Islet precursor cell (in vitro differentiated cells): ENCODE results near the gene AP2A1.

Experiments
- DNase-seq: peaks from one replicate; pipeline ENCODE4 v3.0.0-alpha.2; 2018

AP2A1 gene

DNA sequence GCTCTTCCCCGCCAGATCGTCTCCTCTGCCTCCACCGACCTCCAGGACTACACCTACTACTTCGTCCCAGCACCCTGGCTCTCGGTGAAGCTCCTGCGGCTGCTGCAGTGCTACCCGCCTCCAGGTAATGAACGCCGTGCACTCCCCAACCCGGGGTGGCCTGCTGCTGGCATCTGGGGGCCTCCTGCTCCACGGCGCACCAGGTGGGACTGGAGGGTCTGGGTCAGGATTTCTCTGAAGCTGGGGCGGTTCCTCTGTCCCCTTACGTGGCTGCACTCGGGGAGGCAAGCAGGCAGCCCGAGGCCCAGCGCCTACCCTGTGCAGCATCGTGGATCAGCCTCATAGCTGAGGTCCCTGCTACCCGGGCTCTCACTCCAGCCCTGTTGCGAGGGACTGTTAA is 28.8 kb downstream of the AP2A1 start:
- DNase-seq = no peak

DNA sequence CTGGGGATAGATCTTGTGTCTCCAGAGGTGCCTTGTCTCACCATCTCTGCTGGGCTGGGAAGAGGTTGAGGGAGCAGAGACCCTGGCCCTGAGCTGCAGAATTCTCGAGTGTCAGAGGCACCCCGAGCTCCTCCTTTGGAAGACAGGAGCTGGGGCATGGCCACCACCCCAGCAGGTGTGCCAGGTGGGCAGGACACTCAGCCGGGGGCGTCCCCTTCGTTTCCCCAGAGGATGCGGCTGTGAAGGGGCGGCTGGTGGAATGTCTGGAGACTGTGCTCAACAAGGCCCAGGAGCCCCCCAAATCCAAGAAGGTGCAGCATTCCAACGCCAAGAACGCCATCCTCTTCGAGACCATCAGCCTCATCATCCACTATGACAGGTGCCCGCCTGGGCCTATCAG is 31.8 kb downstream of the AP2A1 start:
- no peak for DNase-seq

DNA sequence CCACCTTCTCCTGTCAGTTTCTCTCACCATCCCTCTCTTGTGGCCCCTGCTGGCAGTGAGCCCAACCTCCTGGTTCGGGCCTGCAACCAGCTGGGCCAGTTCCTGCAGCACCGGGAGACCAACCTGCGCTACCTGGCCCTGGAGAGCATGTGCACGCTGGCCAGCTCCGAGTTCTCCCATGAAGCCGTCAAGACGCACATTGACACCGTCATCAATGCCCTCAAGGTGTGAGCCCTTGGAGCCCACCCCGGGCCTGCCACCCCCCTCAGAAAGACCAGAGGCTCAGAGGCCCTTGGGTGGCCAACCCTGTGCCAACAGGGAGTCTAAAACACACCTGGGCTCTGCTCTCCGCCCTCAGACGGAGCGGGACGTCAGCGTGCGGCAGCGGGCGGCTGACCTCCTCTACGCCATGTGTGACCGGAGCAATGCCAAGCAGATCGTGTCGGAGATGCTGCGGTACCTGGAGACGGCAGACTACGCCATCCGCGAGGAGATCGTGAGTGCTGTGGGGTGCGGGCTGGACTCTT is 32.5 kb downstream of the AP2A1 start:
- peak; percentile 48 for DNase-seq

DNA sequence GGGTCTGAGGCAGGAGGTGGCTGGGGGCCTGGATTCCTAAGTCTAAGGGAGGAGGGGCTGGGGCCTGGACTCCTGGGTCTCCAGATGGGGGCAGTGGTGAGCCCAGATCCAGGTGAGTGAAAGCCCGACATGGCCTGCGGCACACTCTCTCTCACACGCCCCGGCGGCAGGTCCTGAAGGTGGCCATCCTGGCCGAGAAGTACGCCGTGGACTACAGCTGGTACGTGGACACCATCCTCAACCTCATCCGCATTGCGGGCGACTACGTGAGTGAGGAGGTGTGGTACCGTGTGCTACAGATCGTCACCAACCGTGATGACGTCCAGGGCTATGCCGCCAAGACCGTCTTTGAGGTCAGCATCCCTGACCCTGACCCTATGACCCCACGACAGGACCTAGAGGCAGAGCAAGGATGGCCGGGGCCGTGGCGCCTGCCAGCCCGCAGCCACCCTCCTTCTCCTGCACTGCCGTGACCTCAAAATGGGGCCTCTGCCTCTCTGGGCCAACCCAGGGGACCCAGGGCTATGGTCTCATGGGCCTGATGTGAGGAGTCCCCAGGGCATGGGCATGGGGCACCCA is 33.1 kb downstream of the AP2A1 start:
- DNase-seq = peak; percentile 56

DNA sequence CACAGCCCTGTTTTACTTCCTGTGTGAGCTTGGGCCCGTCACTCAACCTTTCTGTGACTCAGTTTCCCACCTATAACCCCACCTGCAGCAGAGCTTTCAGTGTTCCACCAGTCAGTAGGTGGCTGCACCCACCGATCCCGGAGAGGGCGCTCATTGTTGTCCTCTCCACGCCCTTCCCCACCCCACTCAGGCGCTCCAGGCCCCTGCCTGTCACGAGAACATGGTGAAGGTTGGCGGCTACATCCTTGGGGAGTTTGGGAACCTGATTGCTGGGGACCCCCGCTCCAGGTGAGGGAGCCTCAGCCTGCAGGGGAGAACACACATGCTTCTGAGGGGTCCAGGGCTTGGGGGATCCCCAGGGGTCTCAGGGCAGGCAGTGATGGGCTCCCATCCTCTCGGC is 34.0 kb downstream of the AP2A1 start:
- no peak for DNase-seq

DNA sequence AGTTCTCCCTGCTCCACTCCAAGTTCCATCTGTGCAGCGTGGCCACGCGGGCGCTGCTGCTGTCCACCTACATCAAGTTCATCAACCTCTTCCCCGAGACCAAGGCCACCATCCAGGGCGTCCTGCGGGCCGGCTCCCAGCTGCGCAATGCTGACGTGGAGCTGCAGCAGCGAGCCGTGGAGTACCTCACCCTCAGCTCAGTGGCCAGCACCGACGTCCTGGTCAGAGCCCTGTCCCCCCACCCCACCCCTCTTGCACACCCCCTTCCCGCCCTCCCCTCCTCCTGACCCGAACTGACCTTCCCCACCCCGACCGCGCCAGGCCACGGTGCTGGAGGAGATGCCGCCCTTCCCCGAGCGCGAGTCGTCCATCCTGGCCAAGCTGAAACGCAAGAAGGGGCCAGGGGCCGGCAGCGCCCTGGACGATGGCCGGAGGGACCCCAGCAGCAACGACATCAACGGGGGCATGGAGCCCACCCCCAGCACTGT is 34.6 kb downstream of the AP2A1 start:
- no peak for DNase-seq

DNA sequence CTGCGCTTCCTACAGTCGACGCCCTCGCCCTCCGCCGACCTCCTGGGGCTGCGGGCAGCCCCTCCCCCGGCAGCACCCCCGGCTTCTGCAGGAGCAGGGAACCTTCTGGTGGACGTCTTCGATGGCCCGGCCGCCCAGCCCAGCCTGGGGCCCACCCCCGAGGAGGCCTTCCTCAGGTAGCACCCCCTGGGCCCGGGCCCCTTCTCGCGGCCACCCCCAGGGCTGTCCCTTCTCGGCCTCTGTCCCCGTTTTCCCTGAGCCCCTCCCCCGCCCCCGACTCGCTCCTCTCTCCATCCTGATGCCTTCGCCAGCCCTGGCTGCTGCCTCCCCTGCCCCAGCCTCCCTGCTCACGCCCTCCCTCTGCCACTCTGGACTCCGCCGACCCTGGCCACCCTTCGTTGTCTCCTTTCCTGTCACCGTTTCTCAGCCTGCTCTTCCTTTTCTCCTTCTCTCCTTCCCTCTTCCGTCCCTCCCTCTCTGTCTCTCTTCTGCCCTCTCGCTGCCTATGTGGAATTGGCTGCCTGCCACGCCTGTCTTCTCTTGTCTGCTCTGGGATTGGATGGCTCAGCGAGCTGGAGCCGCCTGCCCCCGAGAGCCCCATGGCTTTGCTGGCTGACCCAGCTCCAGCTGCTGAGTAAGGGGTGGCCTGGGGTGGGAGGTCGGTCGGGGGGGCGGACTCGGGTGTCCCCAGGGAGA is 35.3 kb downstream of the AP2A1 start:
- DNase-seq = peak; percentile 88

DNA sequence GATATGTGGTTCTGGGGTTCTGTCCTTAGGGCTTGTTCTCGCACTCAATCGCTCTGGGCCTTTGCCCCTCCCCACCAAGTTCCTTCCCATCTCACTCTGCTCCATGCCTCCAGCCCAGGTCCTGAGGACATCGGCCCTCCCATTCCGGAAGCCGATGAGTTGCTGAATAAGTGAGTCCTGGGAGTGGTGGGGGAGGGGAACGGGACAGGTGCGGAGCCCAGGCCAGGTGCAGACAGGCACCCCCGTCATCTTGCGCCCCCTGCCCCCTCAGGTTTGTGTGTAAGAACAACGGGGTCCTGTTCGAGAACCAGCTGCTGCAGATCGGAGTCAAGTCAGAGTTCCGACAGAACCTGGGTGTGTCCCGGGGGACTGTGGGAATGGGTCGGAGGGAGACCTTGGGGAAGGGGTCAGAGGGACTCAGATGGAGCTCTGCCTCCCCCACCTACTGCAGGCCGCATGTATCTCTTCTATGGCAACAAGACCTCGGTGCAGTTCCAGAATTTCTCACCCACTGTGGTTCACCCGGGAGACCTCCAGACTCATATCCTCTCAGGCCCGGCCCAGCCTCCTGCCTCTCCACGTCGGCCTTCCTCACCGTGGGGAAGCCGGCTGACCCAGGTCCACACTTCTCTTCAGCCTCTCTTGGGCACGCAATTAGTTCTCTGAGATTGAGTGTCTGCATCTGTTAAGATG is 36.2 kb downstream of the AP2A1 start:
- no peak for DNase-seq

DNA sequence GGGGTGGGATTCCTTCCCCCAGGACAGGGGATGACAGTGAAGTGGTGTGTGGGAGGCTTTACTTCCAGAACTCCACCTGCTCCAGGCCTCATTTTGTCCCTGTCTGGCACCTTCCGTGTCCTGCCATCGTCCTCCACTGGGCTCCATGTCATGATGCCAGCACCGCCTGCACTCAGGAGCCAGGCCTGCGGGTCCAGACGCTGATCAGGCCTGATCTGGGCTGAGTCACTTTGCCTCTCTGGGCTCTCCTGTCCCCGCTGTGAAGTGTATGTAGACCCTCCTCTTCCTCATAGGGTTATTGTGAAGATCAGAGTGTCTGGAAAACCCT is 36.7 kb downstream of the AP2A1 start:
- no peak for DNase-seq

DNA sequence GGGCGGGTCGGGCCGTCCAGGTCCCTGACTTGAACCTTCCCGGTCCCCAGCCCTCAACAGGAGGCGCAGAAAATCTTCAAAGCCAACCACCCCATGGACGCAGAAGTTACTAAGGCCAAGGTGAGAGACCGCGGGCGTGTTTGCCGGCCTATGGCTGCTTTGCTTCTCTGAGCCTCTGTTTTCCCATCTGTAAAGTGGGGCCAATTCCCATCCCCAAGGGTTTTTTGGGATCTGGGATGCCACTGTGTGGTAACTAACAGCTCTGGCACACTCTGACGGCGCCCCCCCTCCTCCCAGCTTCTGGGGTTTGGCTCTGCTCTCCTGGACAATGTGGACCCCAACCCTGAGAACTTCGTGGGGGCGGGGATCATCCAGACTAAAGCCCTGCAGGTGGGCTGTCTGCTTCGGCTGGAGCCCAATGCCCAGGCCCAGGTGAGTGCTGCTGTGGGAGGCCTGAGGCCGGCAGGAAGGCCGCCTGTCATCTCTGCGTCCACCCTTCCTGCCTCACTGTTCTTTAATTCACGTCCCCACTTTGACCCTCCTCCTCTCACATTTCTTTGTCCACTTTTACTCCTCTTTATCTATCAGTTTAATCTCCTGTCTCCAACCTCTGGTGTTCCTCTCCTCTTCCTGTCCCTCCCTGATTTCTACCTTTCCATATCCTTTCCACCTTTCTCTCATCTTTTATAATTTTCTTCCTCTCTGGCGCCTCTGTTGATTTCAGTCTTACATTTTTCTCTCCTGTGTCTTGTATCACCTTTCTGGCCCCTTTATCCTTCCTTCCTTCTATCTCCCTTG is 39.2 kb downstream of the AP2A1 start:
- DNase-seq = no peak

DNA sequence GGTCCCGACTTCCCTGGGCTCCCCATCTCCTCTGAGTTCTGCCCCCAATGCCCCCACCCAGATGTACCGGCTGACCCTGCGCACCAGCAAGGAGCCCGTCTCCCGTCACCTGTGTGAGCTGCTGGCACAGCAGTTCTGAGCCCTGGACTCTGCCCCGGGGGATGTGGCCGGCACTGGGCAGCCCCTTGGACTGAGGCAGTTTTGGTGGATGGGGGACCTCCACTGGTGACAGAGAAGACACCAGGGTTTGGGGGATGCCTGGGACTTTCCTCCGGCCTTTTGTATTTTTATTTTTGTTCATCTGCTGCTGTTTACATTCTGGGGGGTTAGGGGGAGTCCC is 39.8 kb downstream of the AP2A1 start:
- DNase-seq = no peak

DNA sequence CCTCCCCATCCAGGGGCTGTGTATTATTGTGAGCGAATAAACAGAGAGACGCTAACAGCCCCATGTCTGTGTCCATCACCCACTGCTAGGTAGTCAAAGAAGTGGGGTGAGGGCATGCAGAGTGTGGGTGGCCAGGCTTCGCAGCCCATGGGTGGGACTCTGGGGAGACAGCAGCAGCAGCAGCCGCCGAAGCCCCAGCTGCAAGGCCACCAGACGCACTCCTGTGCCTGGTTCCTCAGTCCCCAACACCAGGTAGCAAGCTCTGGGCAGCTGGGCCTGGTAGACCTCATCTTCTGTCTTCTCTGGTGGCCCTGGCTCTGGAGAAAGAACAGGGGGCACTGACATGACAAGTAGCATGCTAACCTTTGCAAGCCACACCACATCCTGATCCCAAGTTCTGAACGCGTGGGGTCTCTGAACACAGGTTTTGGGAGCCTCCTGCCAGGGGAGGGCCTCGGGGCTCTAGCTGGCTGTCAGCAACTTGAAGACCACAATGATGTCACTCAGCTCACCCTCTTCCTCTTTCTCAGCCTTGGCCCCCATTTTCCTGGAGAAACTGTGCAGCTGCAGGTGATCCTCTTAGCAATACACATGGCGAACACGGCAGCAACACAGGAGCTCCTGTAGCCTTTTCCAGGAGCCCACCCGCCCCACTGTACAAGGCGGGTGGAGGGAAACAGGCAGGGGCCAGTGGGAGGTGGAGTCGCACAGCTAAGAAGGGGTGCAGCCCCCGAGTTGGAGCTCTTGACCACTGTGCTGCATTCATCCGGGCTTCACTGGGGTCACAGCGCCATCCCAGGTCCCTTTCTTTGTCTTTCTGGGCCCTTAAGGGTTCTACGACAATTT is 40.5 kb downstream of the AP2A1 start:
- no peak for DNase-seq

DNA sequence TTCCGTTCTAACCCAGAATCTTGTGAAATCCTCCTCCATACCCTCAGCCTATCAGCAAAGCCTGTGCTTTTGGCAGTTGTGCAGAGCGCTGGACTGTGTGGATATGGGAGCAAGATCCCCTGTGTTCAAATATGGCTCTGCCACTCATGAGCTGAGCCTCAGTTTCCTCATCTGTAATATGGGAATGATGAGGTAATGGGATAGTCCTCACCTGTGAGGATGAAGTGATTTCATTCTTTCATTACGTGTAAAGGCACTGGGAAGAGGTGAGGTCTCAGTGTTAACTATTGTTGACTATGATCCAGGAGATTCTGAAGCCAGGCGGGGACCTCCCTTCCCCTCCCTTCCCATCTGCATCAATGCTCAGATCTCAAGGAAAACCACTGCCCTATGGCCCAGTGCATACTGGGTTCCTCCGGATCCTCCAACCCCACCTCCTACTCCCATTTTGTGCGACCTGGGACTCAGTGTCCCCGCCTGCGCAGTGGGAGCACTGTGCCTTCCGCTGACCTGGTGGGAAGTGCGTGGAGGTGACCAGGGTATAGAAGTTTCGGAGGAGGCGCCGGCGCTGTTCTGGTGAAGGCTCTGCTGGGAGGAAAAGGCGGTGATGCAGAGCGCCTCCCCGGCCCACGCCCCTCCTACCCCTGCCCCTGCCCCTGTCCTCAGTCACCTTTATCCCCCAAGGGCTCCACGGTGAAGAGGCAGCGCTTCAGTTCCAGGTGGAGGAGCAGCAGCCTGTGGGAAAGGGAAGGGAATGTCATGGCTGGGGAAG is 41.3 kb downstream of the AP2A1 start:
- DNase-seq = no peak

DNA sequence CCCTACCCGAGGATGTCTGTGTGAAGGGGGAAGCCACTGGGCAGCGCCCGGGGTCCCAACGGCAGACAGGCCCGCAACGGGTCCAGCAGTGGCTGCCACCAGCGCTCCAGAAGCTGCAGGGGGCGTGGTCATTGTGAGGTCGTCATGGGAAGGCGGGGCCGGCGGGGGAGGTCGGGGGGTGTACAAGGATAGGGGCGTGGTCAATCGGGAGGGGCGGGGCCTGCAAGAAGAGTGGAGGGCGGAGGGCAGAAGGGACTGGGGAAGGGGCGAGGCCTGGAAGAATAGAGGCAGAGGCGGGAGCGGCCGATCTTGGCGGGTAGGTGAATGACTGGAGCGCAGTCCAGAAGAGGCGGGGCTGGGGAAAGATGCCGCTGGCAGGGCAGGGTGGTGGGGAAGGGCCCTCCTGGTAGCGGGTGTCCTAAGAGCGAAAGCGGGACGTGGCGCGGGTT is 41.9 kb downstream of the AP2A1 start:
- DNase-seq = peak; percentile 98

DNA sequence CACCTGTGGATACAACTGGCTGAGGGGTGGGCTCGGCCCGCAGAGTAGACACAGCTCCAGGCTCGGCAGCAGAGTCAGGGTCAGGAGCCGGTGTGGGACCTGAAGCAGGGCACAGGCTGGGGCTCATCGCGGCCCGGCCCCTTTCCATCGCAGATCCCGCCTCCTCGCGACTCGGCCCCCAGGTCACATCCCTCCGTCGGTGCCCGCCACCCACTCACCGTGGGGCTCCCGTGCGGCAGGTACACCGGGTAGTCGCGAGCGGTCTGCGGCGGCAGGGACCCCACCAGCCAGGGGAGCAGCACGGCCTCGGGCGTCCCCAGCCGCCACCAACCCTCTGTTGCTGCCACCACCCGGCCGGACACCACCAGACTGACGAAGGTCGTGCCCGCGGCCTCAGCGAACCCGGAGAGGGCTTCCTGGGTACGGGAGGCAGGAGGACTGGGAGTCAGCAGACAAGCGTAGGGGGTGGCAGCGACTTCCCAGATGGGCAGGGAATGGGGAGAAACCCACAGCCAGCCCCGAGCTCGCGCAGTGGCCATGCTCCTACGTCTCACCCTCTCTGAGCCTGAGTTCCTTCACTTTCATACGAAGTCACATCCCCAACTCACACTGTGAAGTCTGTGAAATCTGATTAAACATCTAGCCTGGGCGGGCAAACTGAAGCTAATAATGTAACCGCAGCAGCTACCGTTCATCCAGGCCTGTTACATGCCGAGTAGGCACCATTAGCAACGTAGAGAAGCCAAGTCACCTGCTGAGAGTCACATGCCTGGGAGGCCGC is 42.5 kb downstream of the AP2A1 start:
- peak; percentile 72 for DNase-seq

DNA sequence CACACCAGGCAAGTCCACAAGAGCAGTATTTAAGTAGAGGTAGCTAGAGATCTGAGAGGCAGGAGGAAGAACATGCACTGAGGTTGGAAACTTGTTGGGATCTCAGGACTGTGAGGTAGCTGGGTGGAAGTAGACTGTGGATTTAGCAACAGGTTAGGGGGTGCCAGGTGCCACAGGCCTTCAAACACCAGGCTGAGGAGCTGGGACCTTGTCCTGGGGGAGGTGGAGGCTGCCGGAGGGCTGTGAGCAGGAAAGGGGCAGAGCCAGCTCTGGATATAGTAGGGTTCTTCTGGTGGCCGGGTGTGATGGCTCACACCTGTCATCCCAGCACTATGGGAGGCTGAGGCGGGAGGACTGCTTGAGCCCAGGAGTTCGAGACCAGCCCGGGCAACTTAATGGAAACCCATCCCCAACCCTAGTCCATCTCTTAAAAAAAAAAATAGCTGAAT is 43.2 kb downstream of the AP2A1 start:
- DNase-seq = no peak

DNA sequence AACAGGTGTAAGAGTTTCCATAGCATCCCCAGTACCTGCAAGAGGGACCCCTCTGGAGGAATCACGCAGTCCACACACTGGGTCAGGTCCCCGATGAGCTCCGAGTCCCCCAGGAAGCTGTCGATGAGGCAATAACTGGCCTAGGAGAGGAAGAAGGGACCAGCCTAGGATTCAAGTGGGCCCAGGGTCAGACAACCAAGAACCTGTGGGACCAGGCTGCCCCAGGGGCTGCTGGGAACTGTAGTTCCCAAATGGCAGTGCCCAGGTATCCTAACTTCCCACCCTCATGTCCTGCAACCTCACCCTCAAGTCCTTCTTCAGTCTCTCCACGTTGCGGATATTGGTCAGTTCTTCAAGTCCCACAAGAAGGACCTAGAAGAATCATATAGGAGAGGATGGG is 44.5 kb downstream of the AP2A1 start:
- DNase-seq = no peak

DNA sequence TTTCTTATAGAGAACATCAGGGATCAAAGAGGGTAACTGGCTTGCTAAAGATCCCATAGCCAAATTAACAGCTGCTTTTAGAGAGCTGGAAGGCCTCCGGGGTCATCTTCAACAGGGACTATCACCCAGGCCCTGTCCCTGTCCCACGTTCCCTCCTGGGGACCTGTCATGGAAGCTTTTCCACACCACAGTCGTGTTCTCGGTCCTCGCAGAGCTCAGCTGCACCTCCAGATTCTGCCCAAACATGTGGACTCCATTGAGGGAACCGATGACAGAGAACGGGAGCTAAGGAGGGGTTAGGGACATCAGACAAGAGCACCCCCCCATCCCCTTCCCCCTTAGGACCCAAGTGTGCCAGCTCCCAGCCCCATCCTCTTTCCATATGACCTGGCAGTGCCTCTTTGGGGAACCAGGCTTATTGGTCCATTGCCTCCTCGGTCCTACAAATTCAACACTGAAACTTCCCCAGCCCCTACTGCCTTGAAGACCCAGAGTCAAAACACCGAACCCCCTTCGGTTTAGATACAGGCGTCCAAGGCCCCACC is 45.7 kb downstream of the AP2A1 start:
- no peak for DNase-seq

DNA sequence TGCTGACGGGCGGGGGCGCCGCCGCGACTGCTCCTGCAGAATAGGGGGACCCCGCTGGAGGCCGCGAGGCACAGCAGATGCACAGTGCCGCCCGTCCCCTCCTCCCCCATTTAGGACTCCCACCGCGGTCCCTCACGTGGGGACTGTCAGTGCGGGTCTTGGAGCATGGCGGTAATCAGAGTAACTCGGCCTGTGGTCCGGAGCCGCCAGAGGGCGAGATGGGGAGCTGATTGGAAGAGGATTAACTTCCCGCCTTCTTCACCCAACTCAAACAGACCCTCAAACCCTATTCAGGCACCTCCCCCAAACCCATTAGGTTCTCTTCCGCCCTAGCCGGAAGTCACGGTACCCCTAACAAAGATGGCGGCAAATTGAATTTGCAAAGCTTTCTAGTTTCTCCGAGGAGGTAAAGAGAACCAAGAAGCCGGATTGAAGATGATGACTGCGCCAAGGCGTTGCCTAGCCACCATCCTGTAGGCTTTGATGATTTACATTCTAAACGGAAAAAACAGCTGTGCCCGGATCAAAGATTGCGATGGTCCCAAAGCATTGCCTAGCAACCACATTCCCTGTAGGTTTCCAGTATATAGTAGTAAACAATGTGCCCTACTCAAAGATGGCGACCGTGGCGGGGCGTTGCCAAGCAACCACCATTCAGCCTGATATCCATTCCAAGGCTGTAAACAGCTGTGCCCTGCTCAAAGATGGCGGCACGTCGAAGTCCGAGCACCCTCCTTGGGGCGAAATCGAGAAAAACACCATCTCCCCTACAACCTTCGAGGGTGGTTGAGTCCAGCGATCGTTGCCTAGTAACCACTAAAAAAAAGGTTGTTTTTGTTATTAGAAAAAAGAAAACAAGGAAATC is 46.4 kb downstream of the AP2A1 start, which contains the start of gene FUZ:
TSS of gene FUZ (minus strand) at position 296 of the 865 bp plus-strand sequence. CDS start at position 110, 186 bp downstream.
- peak; percentile 99 for DNase-seq
